K562 (cell line): ENCODE measurements around the gene SCYL2.

Source experiments
- CEBPB ChIP-seq: fragments of 450-650 bp; IDR thresholded peaks from 2 replicates; pipeline ENCODE4 v1.6.1; 2016; ENCODE audit warnings: missing genetic modification characterization, missing compliant biosample characterization
- CHD4 ChIP-seq: fragments of 200-600 bp; sonication (generic); IDR thresholded peaks from 3 replicates; pipeline ENCODE4 v1.6.1; 2012; ENCODE audit warnings: low read depth, mild to moderate bottlenecking, mixed read lengths, low read length, inconsistent platforms; ENCODE audit not compliant: insufficient read depth, insufficient replicate concordance, poor library complexity, severe bottlenecking
- FOSL1 ChIP-seq: fragments of 200-800 bp; sonication (Bioruptor generic); conservative IDR thresholded peaks from 2 replicates; pipeline ENCODE4 v1.6.1; 2016; ENCODE audit warnings: missing genetic modification characterization, missing compliant biosample characterization
- HMGXB4 ChIP-seq: sonication (generic); formaldehyde crosslinking; IDR thresholded peaks from 2 replicates; pipeline ENCODE4 v1.8.1; 2023; ENCODE audit warnings: mild to moderate bottlenecking, missing genetic modification reagents
- KLF13 ChIP-seq: fragments of 450-650 bp; IDR thresholded peaks from 2 replicates; pipeline ENCODE4 v1.6.1; 2016; ENCODE audit warnings: missing genetic modification characterization, low read depth, mild to moderate bottlenecking, missing compliant biosample characterization, moderate library complexity, borderline replicate concordance
- POLR2AphosphoS5 ChIP-seq: IDR thresholded peaks from 2 replicates; pipeline ENCODE4 v1.6.1; 2011; ENCODE audit warnings: mild to moderate bottlenecking, low read depth, low read length, moderate library complexity; ENCODE audit not compliant: control insufficient read depth, insufficient read depth
- PTBP1 ChIP-seq: fragments of 200-400 bp; formaldehyde crosslinking; IDR thresholded peaks from 2 replicates; pipeline ENCODE4 v1.6.1; 2017; ENCODE audit warnings: low read depth, low read length
- ZNF717 ChIP-seq: fragments of 250-450 bp; sonication (Bioruptor Pico); IDR thresholded peaks from 2 replicates; pipeline ENCODE4 v1.5.0; 2021
- TF ChIP-seq, protein P1 (sequence below), 3 experiments: IDR thresholded peaks in 2 of 3; conservative IDR thresholded peaks in 1 of 3; 2 replicates each; pipeline ENCODE4 v1.5.1; 2011 to 2012; ENCODE audit warnings: low read length in 3 of 3, mild to moderate bottlenecking in 3 of 3, control low read depth in 2 of 3, improper control_type of control experiment in 1 of 3, inconsistent platforms in 1 of 3, low read depth in 1 of 3, mixed read lengths in 1 of 3, moderate library complexity in 1 of 3; ENCODE audit not compliant: insufficient read depth in 2 of 3
- TF ChIP-seq, protein P2 (sequence below), 2 experiments: fragments of 450-650 bp in 1 of 2; sonication (generic) in 1 of 2; formaldehyde crosslinking in 1 of 2; IDR thresholded peaks; 2 replicates each; pipeline versions ENCODE4 v1.7.1 to v1.9.0; 2016 to 2022; ENCODE audit warnings: inconsistent platforms in 1 of 2, mild to moderate bottlenecking in 1 of 2, missing genetic modification reagents in 1 of 2

DNA sequence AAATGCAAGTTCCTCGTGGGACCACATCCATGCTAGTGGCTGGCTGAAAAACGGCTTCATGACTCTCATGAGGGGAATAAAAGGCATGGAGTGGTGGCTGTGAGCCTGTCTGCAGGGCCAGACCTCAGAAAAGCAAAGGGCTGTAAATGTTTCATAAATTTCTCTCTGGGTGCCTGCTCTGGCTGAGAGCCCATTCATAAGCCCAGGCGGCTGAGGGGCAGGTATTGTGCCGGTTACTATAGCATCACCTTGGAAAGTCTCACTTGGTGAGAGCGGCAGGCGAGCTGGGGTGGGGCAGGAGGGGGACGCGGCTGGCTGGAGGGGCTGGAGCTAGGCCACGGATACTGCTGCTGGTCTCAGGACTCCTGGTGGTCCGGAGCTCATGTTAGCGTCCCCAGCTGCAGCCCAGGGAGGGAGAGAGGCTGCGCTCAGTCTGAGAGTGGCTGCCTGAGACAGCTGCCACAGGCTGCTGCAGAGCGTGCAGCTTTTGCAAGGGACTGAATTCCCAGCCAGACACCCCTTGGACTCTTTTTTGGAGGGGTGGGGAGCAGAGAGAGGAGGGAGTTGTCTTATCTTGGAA, 89.8 kb downstream of the SCYL2 start, which contains the start of gene SLC17A8:
- TF ChIP-seq, protein P1, sequence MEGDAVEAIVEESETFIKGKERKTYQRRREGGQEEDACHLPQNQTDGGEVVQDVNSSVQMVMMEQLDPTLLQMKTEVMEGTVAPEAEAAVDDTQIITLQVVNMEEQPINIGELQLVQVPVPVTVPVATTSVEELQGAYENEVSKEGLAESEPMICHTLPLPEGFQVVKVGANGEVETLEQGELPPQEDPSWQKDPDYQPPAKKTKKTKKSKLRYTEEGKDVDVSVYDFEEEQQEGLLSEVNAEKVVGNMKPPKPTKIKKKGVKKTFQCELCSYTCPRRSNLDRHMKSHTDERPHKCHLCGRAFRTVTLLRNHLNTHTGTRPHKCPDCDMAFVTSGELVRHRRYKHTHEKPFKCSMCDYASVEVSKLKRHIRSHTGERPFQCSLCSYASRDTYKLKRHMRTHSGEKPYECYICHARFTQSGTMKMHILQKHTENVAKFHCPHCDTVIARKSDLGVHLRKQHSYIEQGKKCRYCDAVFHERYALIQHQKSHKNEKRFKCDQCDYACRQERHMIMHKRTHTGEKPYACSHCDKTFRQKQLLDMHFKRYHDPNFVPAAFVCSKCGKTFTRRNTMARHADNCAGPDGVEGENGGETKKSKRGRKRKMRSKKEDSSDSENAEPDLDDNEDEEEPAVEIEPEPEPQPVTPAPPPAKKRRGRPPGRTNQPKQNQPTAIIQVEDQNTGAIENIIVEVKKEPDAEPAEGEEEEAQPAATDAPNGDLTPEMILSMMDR (IDR thresholded peaks at IDR 0.05 in 2 of 3, conservative IDR thresholded peaks at IDR 0.05 in 1 of 3; ENCODE audit: insufficient read depth in 2 of 3, low read depth in 1 of 3, low read length in 3 of 3) = no peak
- TF ChIP-seq CHD4 (no peak), HMGXB4 (no peak), CEBPB (tag) (no peak), POLR2AphosphoS5 (no peak), FOSL1 (tag) (no peak), KLF13 (tag) (no peak), ZNF717 (CRISPR knock-in tag) (no peak), PTBP1 (no peak)
- TF ChIP-seq, protein P2, sequence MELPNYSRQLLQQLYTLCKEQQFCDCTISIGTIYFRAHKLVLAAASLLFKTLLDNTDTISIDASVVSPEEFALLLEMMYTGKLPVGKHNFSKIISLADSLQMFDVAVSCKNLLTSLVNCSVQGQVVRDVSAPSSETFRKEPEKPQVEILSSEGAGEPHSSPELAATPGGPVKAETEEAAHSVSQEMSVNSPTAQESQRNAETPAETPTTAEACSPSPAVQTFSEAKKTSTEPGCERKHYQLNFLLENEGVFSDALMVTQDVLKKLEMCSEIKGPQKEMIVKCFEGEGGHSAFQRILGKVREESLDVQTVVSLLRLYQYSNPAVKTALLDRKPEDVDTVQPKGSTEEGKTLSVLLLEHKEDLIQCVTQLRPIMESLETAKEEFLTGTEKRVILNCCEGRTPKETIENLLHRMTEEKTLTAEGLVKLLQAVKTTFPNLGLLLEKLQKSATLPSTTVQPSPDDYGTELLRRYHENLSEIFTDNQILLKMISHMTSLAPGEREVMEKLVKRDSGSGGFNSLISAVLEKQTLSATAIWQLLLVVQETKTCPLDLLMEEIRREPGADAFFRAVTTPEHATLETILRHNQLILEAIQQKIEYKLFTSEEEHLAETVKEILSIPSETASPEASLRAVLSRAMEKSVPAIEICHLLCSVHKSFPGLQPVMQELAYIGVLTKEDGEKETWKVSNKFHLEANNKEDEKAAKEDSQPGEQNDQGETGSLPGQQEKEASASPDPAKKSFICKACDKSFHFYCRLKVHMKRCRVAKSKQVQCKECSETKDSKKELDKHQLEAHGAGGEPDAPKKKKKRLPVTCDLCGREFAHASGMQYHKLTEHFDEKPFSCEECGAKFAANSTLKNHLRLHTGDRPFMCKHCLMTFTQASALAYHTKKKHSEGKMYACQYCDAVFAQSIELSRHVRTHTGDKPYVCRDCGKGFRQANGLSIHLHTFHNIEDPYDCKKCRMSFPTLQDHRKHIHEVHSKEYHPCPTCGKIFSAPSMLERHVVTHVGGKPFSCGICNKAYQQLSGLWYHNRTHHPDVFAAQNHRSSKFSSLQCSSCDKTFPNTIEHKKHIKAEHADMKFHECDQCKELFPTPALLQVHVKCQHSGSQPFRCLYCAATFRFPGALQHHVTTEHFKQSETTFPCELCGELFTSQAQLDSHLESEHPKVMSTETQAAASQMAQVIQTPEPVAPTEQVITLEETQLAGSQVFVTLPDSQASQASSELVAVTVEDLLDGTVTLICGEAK (IDR thresholded peaks at IDR 0.05) = no peak
- TF ChIP-seq, protein P2 (CRISPR knock-in tag; IDR thresholded peaks at IDR 0.05) = no peak
